ENCODE data around the gene DIO1. TPM values are rescaled to one million over a fixed set of nuclear protein-coding genes. Genes with fewer than 3 reads are reported as not detected.
"Not testable (repeated sequence)": the region's sequence is repeated elsewhere in the genome, so short reads cannot be mapped to it uniquely, and the experiment has no call there.

Gene DIO1
- total and polyA plus RNA-seq, 2 donors from 2014 or later, result 2.9 to 40.6 TPM

- FAIRE-seq, result no peak
- DNase-seq, result no peak
- intact Hi-C loops (cut with DNase I), result no loop called here
- no peak overlapping the region for H3K4me3 ChIP-seq (ENCODE audit: low read length in 3 of 3)
- H3K4me1 ChIP-seq (ENCODE audit: control insufficient read depth in 2 of 3, insufficient read depth in 2 of 3, low read depth in 1 of 3, low read length in 3 of 3), result no peaks in the 10 kb centered on the region
- TF ChIP-seq CTCF (IDR thresholded peaks at IDR 0.05; ENCODE audit: borderline replicate concordance, extremely low read depth, insufficient read depth), result no peak
- no peak overlapping the region for H3K9ac ChIP-seq (ENCODE audit: low read length in 3 of 3)
- H3K27me3 ChIP-seq (ENCODE audit: control insufficient read depth, insufficient read depth, low read length), result no peaks in the 10 kb centered on the region
- H3K27ac ChIP-seq (ENCODE audit: low read depth in 2 of 2, low read length in 2 of 2), result no peak overlapping the region
- peaks cover under 1 to 28% (median 24%) of the 10 kb centered on the region in 3 donors for H3K36me3 ChIP-seq (ENCODE audit: control insufficient read depth in 2 of 3, insufficient read depth in 3 of 3, low read length in 3 of 3)
- H3K9me3 ChIP-seq (ENCODE audit: control insufficient read depth in 2 of 3, insufficient read depth in 1 of 3, low read length in 3 of 3), result no peaks in the 10 kb centered on the region
These were observed 22.1 kb upstream of the DIO1 start for GRCh38 chr1:53871773-53872484.

- H3K27ac ChIP-seq (ENCODE audit: low read depth in 2 of 2, low read length in 2 of 2); H3K9ac ChIP-seq (ENCODE audit: low read length in 3 of 3); DNase-seq; H3K4me1 ChIP-seq (ENCODE audit: control insufficient read depth in 2 of 3, insufficient read depth in 2 of 3, low read depth in 1 of 3, low read length in 3 of 3); FAIRE-seq; intact Hi-C loops (cut with DNase I); H3K27me3 ChIP-seq (ENCODE audit: control insufficient read depth, insufficient read depth, low read length); H3K4me3 ChIP-seq (ENCODE audit: low read length in 3 of 3); H3K9me3 ChIP-seq (ENCODE audit: control insufficient read depth in 2 of 3, insufficient read depth in 1 of 3, low read length in 3 of 3): not testable (repeated sequence)
- H3K36me3 ChIP-seq (ENCODE audit: control insufficient read depth in 2 of 3, insufficient read depth in 3 of 3, low read length in 3 of 3), result peaks cover 4 to 29% (median 28%) of the 10 kb centered on the region in 3 donors
These were observed 18.8 kb upstream of the DIO1 start for GRCh38 chr1:53875150-53875549.

- FAIRE-seq (peak; percentile 39), DNase-seq (peak in 2 of 5 donors; percentile 51 to 64)
- TF ChIP-seq CTCF (IDR thresholded peaks at IDR 0.05; ENCODE audit: borderline replicate concordance, extremely low read depth, insufficient read depth), result peak; percentile 55
- H3K4me3 ChIP-seq (ENCODE audit: low read length in 3 of 3), result no peak overlapping the region
- no peaks in the 10 kb centered on the region for H3K27me3 ChIP-seq (ENCODE audit: control insufficient read depth, insufficient read depth, low read length)
- H3K27ac ChIP-seq (ENCODE audit: low read depth in 2 of 2, low read length in 2 of 2), result no peak overlapping the region
- no peaks in the 10 kb centered on the region for H3K4me1 ChIP-seq (ENCODE audit: control insufficient read depth in 2 of 3, insufficient read depth in 2 of 3, low read depth in 1 of 3, low read length in 3 of 3)
- intact Hi-C loops (cut with DNase I), result no loop called here
- no peak overlapping the region for H3K9ac ChIP-seq (ENCODE audit: low read length in 3 of 3)
- no peaks in the 10 kb centered on the region for H3K9me3 ChIP-seq (ENCODE audit: control insufficient read depth in 2 of 3, insufficient read depth in 1 of 3, low read length in 3 of 3)
- H3K36me3 ChIP-seq (ENCODE audit: control insufficient read depth in 2 of 3, insufficient read depth in 3 of 3, low read length in 3 of 3), result peaks cover 4 to 29% (median 23%) of the 10 kb centered on the region in 3 donors
These were observed 15.4 kb upstream of the DIO1 start for GRCh38 chr1:53878492-53879105.

GRCh38 chr1:53881853-53882252, 12.1 kb upstream of the DIO1 start:
- FAIRE-seq; H3K4me3 ChIP-seq (ENCODE audit: low read length in 3 of 3); H3K27ac ChIP-seq (ENCODE audit: low read depth in 2 of 2, low read length in 2 of 2); H3K9ac ChIP-seq (ENCODE audit: low read length in 3 of 3); intact Hi-C loops (cut with DNase I); H3K27me3 ChIP-seq (ENCODE audit: control insufficient read depth, insufficient read depth, low read length); H3K4me1 ChIP-seq (ENCODE audit: control insufficient read depth in 2 of 3, insufficient read depth in 2 of 3, low read depth in 1 of 3, low read length in 3 of 3); H3K9me3 ChIP-seq (ENCODE audit: control insufficient read depth in 2 of 3, insufficient read depth in 1 of 3, low read length in 3 of 3); DNase-seq: not testable (repeated sequence)
- peaks cover 4 to 19% (median 13%) of the 10 kb centered on the region in 3 donors for H3K36me3 ChIP-seq (ENCODE audit: control insufficient read depth in 2 of 3, insufficient read depth in 3 of 3, low read length in 3 of 3)

GRCh38 chr1:53883600-53883999, 10.4 kb upstream of the DIO1 start:
- intact Hi-C loops (cut with DNase I); H3K4me1 ChIP-seq (ENCODE audit: control insufficient read depth in 2 of 3, insufficient read depth in 2 of 3, low read depth in 1 of 3, low read length in 3 of 3); FAIRE-seq; H3K27ac ChIP-seq (ENCODE audit: low read depth in 2 of 2, low read length in 2 of 2); H3K9ac ChIP-seq (ENCODE audit: low read length in 3 of 3); H3K9me3 ChIP-seq (ENCODE audit: control insufficient read depth in 2 of 3, insufficient read depth in 1 of 3, low read length in 3 of 3); DNase-seq; H3K27me3 ChIP-seq (ENCODE audit: control insufficient read depth, insufficient read depth, low read length); H3K4me3 ChIP-seq (ENCODE audit: low read length in 3 of 3): not testable (repeated sequence)
- H3K36me3 ChIP-seq (ENCODE audit: control insufficient read depth in 2 of 3, insufficient read depth in 3 of 3, low read length in 3 of 3), result peaks cover 0 to 11% (median 6%) of the 10 kb centered on the region in 3 donors

All from kidney (tissue), 14 donors.